GM12878 (cell line): Measurements from ENCODE around the gene MAML2. TPM values are rescaled to one million over a fixed set of nuclear protein-coding genes. Genes with fewer than 3 reads are reported as not detected.

Experiments used
- ATAC-seq: fragments of 200-7000 bp; cut with Tn5 transposase; 3 replicates; pipeline ENCODE4 v1.9.1; 2020; ENCODE audit warnings: mild to moderate bottlenecking, moderate library complexity
- BruUV-seq: library from RNA; stranded (reverse); fragments of 400-500 nt; replicated peaks from 2 replicates; lab custom pipeline; 2021; lab: Mats Ljungman, UMichigan
- CTCF ChIA-PET: fragments of 300-600 bp; sonication (Branson Sonifier 250); formaldehyde crosslinking; extraction: SDS; loops from one replicate; lab custom pipeline; 2021; ENCODE audit warnings: inconsistent platforms; lab: Yijun Ruan, JAX
- POLR2A ChIA-PET: fragments of 350-600 bp; formaldehyde crosslinking; extraction: SDS; loops from one replicate; lab custom pipeline; 2021; ENCODE audit warnings: inconsistent platforms; lab: Charles Lee
- RAD21 ChIA-PET: fragments of 300-600 bp; sonication (Branson Sonifier 250); formaldehyde crosslinking; loops from one replicate; lab custom pipeline; 2023; ENCODE audit warnings: antibody characterized with exemption; ENCODE audit not compliant: unreplicated experiment; lab: Charles Lee
- SMC1A ChIA-PET: fragments of 300-600 bp; sonication (Branson Sonifier 250); formaldehyde crosslinking; loops from one replicate; lab custom pipeline; 2023; ENCODE audit not compliant: unreplicated experiment, uncharacterized antibody; lab: Charles Lee
- DNase-seq: peaks from one replicate; pipeline ENCODE4 v3.0.0-alpha.2; 2011; ENCODE audit warnings: low read depth, low spot score
- FAIRE-seq: peaks from 3 replicates; lab custom pipeline; 2011; peaks lifted over from hg19 to GRCh38; lab: Jason Lieb, UNC
- H2AFZ ChIP-seq: 2 replicates; pipeline ENCODE4 v1.6.0; 2011; ENCODE audit warnings: low read depth, low read length, control low read depth; ENCODE audit not compliant: control insufficient read depth
- H3K27ac ChIP-seq: 2 replicates; pipeline ENCODE4 v1.5.1; 2011; ENCODE audit warnings: control low read depth; ENCODE audit not compliant: control insufficient read depth, insufficient read depth
- H3K27me3 ChIP-seq, 2 experiments: replicated peaks in 1 of 2; 2 replicates each; pipeline versions ENCODE4 v1.6.0 to v1.6.1; 2011; ENCODE audit warnings: low read length in 1 of 2; ENCODE audit not compliant: control insufficient read depth in 2 of 2, insufficient read depth in 2 of 2
- H3K36me3 ChIP-seq, 2 experiments: 2 replicates each; pipeline ENCODE4 v1.5.1; 2011; ENCODE audit warnings: low read length in 1 of 2; ENCODE audit not compliant: control insufficient read depth in 2 of 2, insufficient read depth in 2 of 2
- H3K4me1 ChIP-seq: 2 replicates; pipeline ENCODE4 v1.6.1; 2011; ENCODE audit warnings: mild to moderate bottlenecking, low read length, moderate library complexity, mixed read lengths; ENCODE audit not compliant: control insufficient read depth, insufficient read depth
- H3K4me2 ChIP-seq: 2 replicates; pipeline ENCODE4 v1.6.0; 2011; ENCODE audit warnings: control low read depth; ENCODE audit not compliant: control insufficient read depth, insufficient read depth
- H3K4me3 ChIP-seq: fragments of 200-600 bp; sonication (generic); 2 replicates; pipeline ENCODE4 v1.5.1; 2016
- H3K79me2 ChIP-seq: 2 replicates; pipeline ENCODE4 v1.6.0; 2011; ENCODE audit warnings: low read length; ENCODE audit not compliant: control insufficient read depth, insufficient read depth
- H3K9ac ChIP-seq: 2 replicates; pipeline ENCODE4 v1.8.0; 2011; ENCODE audit warnings: low read length, control low read depth, mixed read lengths; ENCODE audit not compliant: control insufficient read depth, insufficient read depth
- H3K9me3 ChIP-seq: replicated peaks from 3 replicates; pipeline ENCODE4 v1.5.1; 2011; ENCODE audit warnings: mild to moderate bottlenecking, low read length; ENCODE audit not compliant: control insufficient read depth, insufficient read depth
- H4K20me1 ChIP-seq: 2 replicates; pipeline ENCODE4 v1.6.0; 2011; ENCODE audit not compliant: control insufficient read depth, insufficient read depth
- ATF7 ChIP-seq: fragments of 450-650 bp; IDR thresholded peaks from 2 replicates; pipeline ENCODE4 v1.6.1; 2016; ENCODE audit warnings: low read depth, mild to moderate bottlenecking
- BHLHE40 ChIP-seq, 2 experiments: fragments of 450-650 bp in 1 of 2; IDR thresholded peaks; 2 replicates each; pipeline ENCODE4 v1.6.1; 2011 to 2017; ENCODE audit warnings: low read depth in 2 of 2, borderline replicate concordance in 1 of 2, improper control_type of control experiment in 1 of 2, low read length in 1 of 2, mild to moderate bottlenecking in 1 of 2
- EED ChIP-seq: sonication (generic); IDR thresholded peaks from 2 replicates; pipeline ENCODE4 v1.6.1; 2016; ENCODE audit warnings: antibody characterized with exemption, low read depth
- EZH2 ChIP-seq: IDR thresholded peaks from 2 replicates; pipeline ENCODE4 v1.6.1; 2012; ENCODE audit warnings: low read depth, mild to moderate bottlenecking, control low read depth, inconsistent platforms, low read length, borderline replicate concordance; ENCODE audit not compliant: control insufficient read depth
- FOXM1 ChIP-seq: IDR thresholded peaks from 2 replicates; pipeline ENCODE4 v1.6.1; 2012; ENCODE audit warnings: low read depth, mild to moderate bottlenecking, inconsistent platforms, low read length, moderate library complexity
- MXI1 ChIP-seq: fragments of 150-350 bp; IDR thresholded peaks from 2 replicates; pipeline ENCODE4 v1.6.1; 2011; ENCODE audit warnings: low read depth, mild to moderate bottlenecking, inconsistent platforms, low read length, improper control_type of control experiment
- POLR2AphosphoS5 ChIP-seq: IDR thresholded peaks from 2 replicates; pipeline ENCODE4 v1.6.1; 2011; ENCODE audit warnings: mild to moderate bottlenecking, low read length, inconsistent platforms
- POU2F2 ChIP-seq: IDR thresholded peaks from 3 replicates; pipeline ENCODE4 v1.6.1; 2011; ENCODE audit warnings: low read depth, mild to moderate bottlenecking, low read length, borderline replicate concordance
- RAD51 ChIP-seq: fragments of 450-650 bp; IDR thresholded peaks from 2 replicates; pipeline ENCODE4 v1.6.1; 2016; ENCODE audit warnings: moderate library complexity, mild to moderate bottlenecking, inconsistent platforms
- STAT1 ChIP-seq: fragments of 450-650 bp; conservative IDR thresholded peaks from 2 replicates; pipeline ENCODE4 v1.6.1; 2014; ENCODE audit warnings: antibody characterized with exemption, mild to moderate bottlenecking
- SUPT20H ChIP-seq: IDR thresholded peaks from 2 replicates; pipeline ENCODE4 v1.6.1; 2011; ENCODE audit warnings: low read depth, mild to moderate bottlenecking, low read length, moderate library complexity, borderline replicate concordance; ENCODE audit not compliant: control insufficient read depth
- ZBTB4 ChIP-seq: fragments of 450-650 bp; formaldehyde crosslinking; IDR thresholded peaks from 2 replicates; pipeline ENCODE4 v1.4.0; 2022; ENCODE audit warnings: mild to moderate bottlenecking, moderate library complexity
- ZNF207 ChIP-seq: fragments of 450-650 bp; IDR thresholded peaks from 2 replicates; pipeline ENCODE4 v1.6.1; 2014; ENCODE audit warnings: antibody characterized with exemption, mild to moderate bottlenecking, borderline replicate concordance
- ZSCAN29 ChIP-seq: fragments of 450-650 bp; IDR thresholded peaks from 2 replicates; pipeline ENCODE4 v1.6.1; 2017; ENCODE audit warnings: mild to moderate bottlenecking, moderate library complexity
- WGBS: methylation state at CpG from one replicate; pipeline ENCODE4 v1.1.6; 2016; ENCODE audit warnings: low lambda C conversion rate; ENCODE audit not compliant: insufficient replicate concordance, insufficient coverage; ENCODE audit errors: missing lambda C conversion rate; 5-methylcytosine and 5-hydroxymethylcytosine counted together
- in situ Hi-C: fragments of 300-500 bp; cut with MboI; formaldehyde crosslinking; loops from 9 replicates; pipeline ENCODE4 v1.14.3; 2018; ENCODE audit warnings: mixed read lengths
- intact Hi-C: fragments of 100-400 bp; cut with micrococcal nuclease; formaldehyde crosslinking; loops from one replicate; pipeline ENCODE4 v1.14.2; 2022; ENCODE audit not compliant: unreplicated experiment
- polyA plus RNA-seq, 11 experiments: library from polyadenylated mRNA; depleted of rRNA in 4 of 11; unstranded in 6 of 11; stranded (reverse) in 5 of 11; fragments of >200 nt; fragmentation: Nextera tagmentation in 4 of 11; fragmentation: Illumina TruSeq in 1 of 11; extraction: Ambion mirVana in 4 of 11; extraction: Trizol in 1 of 11; gene quantifications; 1 replicate in 1 of 11; 2 replicates in 10 of 11; pipeline versions ENCODE4 v1.2.1 to v1.2.3, GENCODE V29; 2011 to 2016; ENCODE audit warnings: inconsistent platforms in 2 of 11, missing spikeins in 2 of 11, low read depth in 1 of 11
- total RNA-seq, 4 experiments: library from RNA; depleted of rRNA in 3 of 4; stranded (reverse); fragments of >200 nt in 3 of 4; fragmentation: Illumina TruSeq in 1 of 4; extraction: Trizol in 1 of 4; gene quantifications; 2 replicates each; pipeline versions ENCODE4 v1.2.1 to v1.2.3, GENCODE V29; 2013 to 2021
- TF ChIP-seq, protein P1 (sequence below): fragments of 150-350 bp; IDR thresholded peaks from 2 replicates; pipeline ENCODE4 v1.6.1; 2014; ENCODE audit warnings: mild to moderate bottlenecking, low read depth, low read length
- TF ChIP-seq, protein P2 (sequence below): IDR thresholded peaks from 2 replicates; pipeline ENCODE4 v1.6.1; 2011; ENCODE audit warnings: mild to moderate bottlenecking, low read depth, low read length, moderate library complexity; ENCODE audit not compliant: insufficient replicate concordance

Gene MAML2
- total and polyA plus RNA-seq, 10 of the 15 experiments (the other 5 are each of a cell fraction or from before 2014, with no cell fraction given) = 2.5 to 15.1 (median 12.0) TPM

- H2AFZ ChIP-seq = peak overlapping the region; percentile 77
- TF ChIP-seq ZNF207 (0 out of 2 replicates have a peak, but pooled peaks have one; percentile 58), RAD51 (no peak), STAT1 (no peak), FOXM1 (0 out of 2 replicates have a peak, but pooled peaks have one; percentile 37), ZSCAN29 (no peak), EZH2 (no peak), EED (peak; percentile 61), POLR2AphosphoS5 (peak; percentile 59; the same call in 1 of the 2 replicates), BHLHE40 (IDR thresholded peaks at IDR 0.05; ENCODE audit: borderline replicate concordance in 1 of 2, low read depth in 2 of 2, low read length in 1 of 2) (peak; percentile 93 to 95), MXI1 (peak; percentile 53; the same call in 1 of the 2 replicates), ATF7 (0 out of 2 replicates have a peak, but pooled peaks have one; percentile 26), POU2F2 (no peak), ZBTB4 (CRISPR knock-in tag) (no peak), SUPT20H (no peak)
- TF ChIP-seq, protein P1, sequence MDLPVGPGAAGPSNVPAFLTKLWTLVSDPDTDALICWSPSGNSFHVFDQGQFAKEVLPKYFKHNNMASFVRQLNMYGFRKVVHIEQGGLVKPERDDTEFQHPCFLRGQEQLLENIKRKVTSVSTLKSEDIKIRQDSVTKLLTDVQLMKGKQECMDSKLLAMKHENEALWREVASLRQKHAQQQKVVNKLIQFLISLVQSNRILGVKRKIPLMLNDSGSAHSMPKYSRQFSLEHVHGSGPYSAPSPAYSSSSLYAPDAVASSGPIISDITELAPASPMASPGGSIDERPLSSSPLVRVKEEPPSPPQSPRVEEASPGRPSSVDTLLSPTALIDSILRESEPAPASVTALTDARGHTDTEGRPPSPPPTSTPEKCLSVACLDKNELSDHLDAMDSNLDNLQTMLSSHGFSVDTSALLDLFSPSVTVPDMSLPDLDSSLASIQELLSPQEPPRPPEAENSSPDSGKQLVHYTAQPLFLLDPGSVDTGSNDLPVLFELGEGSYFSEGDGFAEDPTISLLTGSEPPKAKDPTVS = no peak
- TF ChIP-seq, protein P2, sequence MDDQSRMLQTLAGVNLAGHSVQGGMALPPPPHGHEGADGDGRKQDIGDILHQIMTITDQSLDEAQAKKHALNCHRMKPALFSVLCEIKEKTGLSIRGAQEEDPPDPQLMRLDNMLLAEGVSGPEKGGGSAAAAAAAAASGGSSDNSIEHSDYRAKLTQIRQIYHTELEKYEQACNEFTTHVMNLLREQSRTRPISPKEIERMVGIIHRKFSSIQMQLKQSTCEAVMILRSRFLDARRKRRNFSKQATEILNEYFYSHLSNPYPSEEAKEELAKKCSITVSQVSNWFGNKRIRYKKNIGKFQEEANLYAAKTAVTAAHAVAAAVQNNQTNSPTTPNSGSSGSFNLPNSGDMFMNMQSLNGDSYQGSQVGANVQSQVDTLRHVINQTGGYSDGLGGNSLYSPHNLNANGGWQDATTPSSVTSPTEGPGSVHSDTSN = no peak
Measured at GRCh38 chr11:96242971-96243647, 99.9 kb downstream of the MAML2 start.

More at GRCh38 chr11:96242971-96243647, 99.9 kb downstream of the MAML2 start:
- Histone ChIP-seq H3K79me2 (peaks cover 49% of the 10 kb centered on the region), H3K27me3 (no peaks in the 10 kb centered on the region), H3K4me1 (peaks cover 14% of the 10 kb centered on the region; the same call in 1 of the 2 replicates), H4K20me1 (no peaks in the 10 kb centered on the region), H3K9me3 (peaks cover 5% of the 10 kb centered on the region; the same call in 1 of the 3 replicates), H3K4me2 (peak overlapping the region; percentile 98), H3K4me3 (peak overlapping the region; percentile 60), H3K36me3 (no peaks in the 10 kb centered on the region), H3K9ac (peak overlapping the region; percentile 50), H3K27ac (peak overlapping the region; percentile 68)
- ChIA-PET CTCF (interaction anchor here (0.7 to 5.7 kb wide), 18 partner anchors 10 to 188 kb away, joined by 3 to 51 read pairs (median 3); partner anchors contain the start of gene MAML2), POLR2A (interaction anchor here (0.6 to 3.7 kb wide), 13 partner anchors 10 to 206 kb away, joined by 3 to 50 read pairs (median 4); partner anchors contain the start of gene MAML2), RAD21 (interaction anchor here (0.7 to 4.8 kb wide), 24 partner anchors 11 to 394 kb away, joined by 3 to 93 read pairs (median 3); partner anchors contain the start of genes CCDC82, JRKL and MAML2), SMC1A (interaction anchor here (0.5 to 11.7 kb wide), 37 partner anchors 8 to 234 kb away, joined by 3 to 189 read pairs (median 3); partner anchors contain the start of genes CCDC82, JRKL and MAML2)
- under 1% methylated on average over 19 of the region's 19 CpGs for WGBS
- in situ Hi-C loops (loop anchor here (10.0 kb wide), 1 partner anchor 1148 kb away; no protein-coding TSS in a partner anchor), intact Hi-C loops (loop anchor here (5.0 kb wide), 3 partner anchors 99 to 231 kb away; partner anchors contain the start of genes CCDC82 and MAML2)
- DNase-seq = peak; percentile 86
- BruUV-seq = no TSS peak
- peak; percentile 84 for FAIRE-seq
- ATAC-seq = peak; percentile 93
